ENCODE results near the gene CCBE1. TPM values are rescaled to one million over a fixed set of nuclear protein-coding genes. Genes with fewer than 3 reads are reported as not detected.
A peak's percentile ranks its signal among the peaks of the same experiment; 100 is the strongest.

CCBE1 gene
- total RNA-seq, 4 donors from 2014 or later, result 1.5 to 10.9 (median 4.6) TPM

- no peak for DNase-seq
- no peaks in the 10 kb centered on the region for H3K27me3 ChIP-seq
- H3K4me1 ChIP-seq, result peaks cover 4 to 6% of the 10 kb centered on the region in 2 donors
- intact Hi-C loops (cut with DNase I; ENCODE audit: low total_unique reads), result no loop called here
- no peak overlapping the region for H3K4me3 ChIP-seq
- no peak overlapping the region for H3K27ac ChIP-seq
- TF ChIP-seq, protein P1, sequence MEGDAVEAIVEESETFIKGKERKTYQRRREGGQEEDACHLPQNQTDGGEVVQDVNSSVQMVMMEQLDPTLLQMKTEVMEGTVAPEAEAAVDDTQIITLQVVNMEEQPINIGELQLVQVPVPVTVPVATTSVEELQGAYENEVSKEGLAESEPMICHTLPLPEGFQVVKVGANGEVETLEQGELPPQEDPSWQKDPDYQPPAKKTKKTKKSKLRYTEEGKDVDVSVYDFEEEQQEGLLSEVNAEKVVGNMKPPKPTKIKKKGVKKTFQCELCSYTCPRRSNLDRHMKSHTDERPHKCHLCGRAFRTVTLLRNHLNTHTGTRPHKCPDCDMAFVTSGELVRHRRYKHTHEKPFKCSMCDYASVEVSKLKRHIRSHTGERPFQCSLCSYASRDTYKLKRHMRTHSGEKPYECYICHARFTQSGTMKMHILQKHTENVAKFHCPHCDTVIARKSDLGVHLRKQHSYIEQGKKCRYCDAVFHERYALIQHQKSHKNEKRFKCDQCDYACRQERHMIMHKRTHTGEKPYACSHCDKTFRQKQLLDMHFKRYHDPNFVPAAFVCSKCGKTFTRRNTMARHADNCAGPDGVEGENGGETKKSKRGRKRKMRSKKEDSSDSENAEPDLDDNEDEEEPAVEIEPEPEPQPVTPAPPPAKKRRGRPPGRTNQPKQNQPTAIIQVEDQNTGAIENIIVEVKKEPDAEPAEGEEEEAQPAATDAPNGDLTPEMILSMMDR (IDR thresholded peaks at IDR 0.05), result no peak
- TF ChIP-seq POLR2A (IDR thresholded peaks at IDR 0.05), result no peak
- no peaks in the 10 kb centered on the region for H3K36me3 ChIP-seq
- H3K9me3 ChIP-seq, result no peaks in the 10 kb centered on the region
Measured at GRCh38 chr18:59571902-59572301, 125.3 kb downstream of the CCBE1 start.

GRCh38 chr18:59570796-59571195 is 126.4 kb downstream of the CCBE1 start:
- no peaks in the 10 kb centered on the region for H3K36me3 ChIP-seq

GRCh38 chr18:59570101-59570775 is 127.0 kb downstream of the CCBE1 start:
- Histone ChIP-seq H3K36me3 (no peaks in the 10 kb centered on the region), H3K9me3 (no peaks in the 10 kb centered on the region), H3K27ac (no peak overlapping the region), H3K27me3 (no peaks in the 10 kb centered on the region), H3K4me1 (peaks cover 4 to 6% of the 10 kb centered on the region in 2 donors), H3K4me3 (no peak overlapping the region)
- intact Hi-C loops (cut with DNase I; ENCODE audit: low total_unique reads), result no loop called here
- TF ChIP-seq POLR2A (IDR thresholded peaks at IDR 0.05), result no peak
- TF ChIP-seq, protein P1 (IDR thresholded peaks at IDR 0.05), result no peak
- no peak for DNase-seq

More at GRCh38 chr18:59570796-59571195, 126.4 kb downstream of the CCBE1 start:
- intact Hi-C loops (cut with DNase I; ENCODE audit: low total_unique reads), result no loop called here
- no peak for TF ChIP-seq POLR2A (IDR thresholded peaks at IDR 0.05)
- TF ChIP-seq, protein P1 (IDR thresholded peaks at IDR 0.05), result no peak
- Histone ChIP-seq H3K4me3 (no peak overlapping the region), H3K9me3 (no peaks in the 10 kb centered on the region), H3K4me1 (peaks cover 4 to 6% of the 10 kb centered on the region in 2 donors), H3K27ac (no peak overlapping the region), H3K27me3 (no peaks in the 10 kb centered on the region)
- DNase-seq, result no peak

- Histone ChIP-seq H3K27ac (no peak overlapping the region), H3K4me3 (no peak overlapping the region), H3K4me1 (peaks cover 4 to 6% of the 10 kb centered on the region in 2 donors), H3K9me3 (no peaks in the 10 kb centered on the region), H3K27me3 (no peaks in the 10 kb centered on the region), H3K36me3 (no peaks in the 10 kb centered on the region)
- no peak for TF ChIP-seq POLR2A (IDR thresholded peaks at IDR 0.05)
- TF ChIP-seq, protein P1 (IDR thresholded peaks at IDR 0.05), result no peak
- intact Hi-C loops (cut with DNase I; ENCODE audit: low total_unique reads), result no loop called here
- DNase-seq, result no peak
Measured at GRCh38 chr18:59569390-59569791, 127.8 kb downstream of the CCBE1 start.

- Histone ChIP-seq H3K27ac (peak overlapping the region; percentile 52 to 60), H3K36me3 (no peaks in the 10 kb centered on the region), H3K9me3 (no peaks in the 10 kb centered on the region), H3K4me1 (peaks cover 4 to 6% of the 10 kb centered on the region in 2 donors), H3K4me3 (no peak overlapping the region), H3K27me3 (no peaks in the 10 kb centered on the region)
- peak in 1 of 2 donors; percentile 37 for DNase-seq
- intact Hi-C loops (cut with DNase I; ENCODE audit: low total_unique reads), result no loop called here
- no peak for TF ChIP-seq POLR2A (IDR thresholded peaks at IDR 0.05)
- TF ChIP-seq, protein P1 (IDR thresholded peaks at IDR 0.05), result no peak
Measured at GRCh38 chr18:59567431-59567830, 129.8 kb downstream of the CCBE1 start.

Measured in uterus (tissue), 4 donors.